ENCODE data around the gene COG4.
"Not testable (repeated sequence)": the region's sequence is repeated elsewhere in the genome, so short reads cannot be mapped to it uniquely, and the experiment has no call there.

Gene COG4

DNA sequence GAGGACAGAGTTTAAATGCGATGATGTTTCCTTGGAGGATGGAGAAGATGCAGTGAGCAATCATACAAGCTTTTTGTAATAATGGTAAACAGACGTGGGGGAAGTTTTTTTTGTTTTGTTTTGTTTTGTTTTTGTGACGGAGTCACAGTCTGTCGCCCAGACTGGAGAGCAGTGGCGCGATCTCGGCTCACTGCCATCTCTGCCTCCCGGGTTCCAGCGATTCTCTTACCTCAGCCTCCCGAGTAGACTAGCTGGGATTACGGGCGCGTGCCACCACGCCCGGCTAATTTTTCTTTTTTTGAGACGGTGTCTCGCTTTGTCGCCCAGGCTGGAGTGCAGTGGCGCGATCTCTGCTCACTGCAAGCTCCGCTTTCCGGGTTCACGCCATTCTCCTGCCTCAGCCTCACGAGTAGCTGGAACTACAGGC lies 1.1 kb upstream of the COG4 start:
- not testable (repeated sequence) for DNase-seq

DNA sequence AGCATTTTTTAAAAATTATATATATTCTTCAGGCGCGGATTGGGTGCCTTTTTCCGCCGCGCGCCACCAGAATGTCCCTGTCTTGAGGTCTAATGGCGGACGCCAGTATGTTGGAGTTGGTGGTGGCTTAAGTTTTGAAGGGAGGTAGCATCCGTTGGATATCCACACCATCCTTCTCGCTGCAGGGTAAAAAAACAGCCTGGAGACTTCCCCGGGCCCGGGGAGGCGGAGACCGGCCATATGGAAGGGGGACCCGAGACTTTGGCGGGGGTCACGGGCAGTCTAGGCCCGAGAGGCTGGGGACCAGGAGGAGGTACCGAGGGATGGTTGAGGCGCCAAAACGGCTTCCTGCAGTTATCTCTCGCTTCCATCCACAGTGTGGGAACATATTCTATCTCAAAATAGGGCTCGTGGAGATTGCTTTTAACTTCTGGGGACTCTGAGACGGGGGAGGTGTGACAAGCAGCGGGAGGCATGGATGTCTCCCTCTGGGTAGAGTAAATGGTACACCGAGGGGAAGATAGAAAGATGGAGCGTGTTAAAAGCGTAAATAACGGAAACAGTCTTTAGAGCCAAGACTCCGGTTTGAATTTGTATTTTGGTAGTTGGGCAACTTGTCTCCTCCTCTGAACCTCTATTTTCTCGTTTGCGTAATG lies 517 bp upstream of the COG4 start, which contains the start of gene SF3B3:
Gene SF3B3 (plus strand): TSS at position 74 of the 656 bp plus-strand sequence. CDS start 2,841 bp downstream, outside the sequence.
- peak; percentile 83 for DNase-seq

DNA sequence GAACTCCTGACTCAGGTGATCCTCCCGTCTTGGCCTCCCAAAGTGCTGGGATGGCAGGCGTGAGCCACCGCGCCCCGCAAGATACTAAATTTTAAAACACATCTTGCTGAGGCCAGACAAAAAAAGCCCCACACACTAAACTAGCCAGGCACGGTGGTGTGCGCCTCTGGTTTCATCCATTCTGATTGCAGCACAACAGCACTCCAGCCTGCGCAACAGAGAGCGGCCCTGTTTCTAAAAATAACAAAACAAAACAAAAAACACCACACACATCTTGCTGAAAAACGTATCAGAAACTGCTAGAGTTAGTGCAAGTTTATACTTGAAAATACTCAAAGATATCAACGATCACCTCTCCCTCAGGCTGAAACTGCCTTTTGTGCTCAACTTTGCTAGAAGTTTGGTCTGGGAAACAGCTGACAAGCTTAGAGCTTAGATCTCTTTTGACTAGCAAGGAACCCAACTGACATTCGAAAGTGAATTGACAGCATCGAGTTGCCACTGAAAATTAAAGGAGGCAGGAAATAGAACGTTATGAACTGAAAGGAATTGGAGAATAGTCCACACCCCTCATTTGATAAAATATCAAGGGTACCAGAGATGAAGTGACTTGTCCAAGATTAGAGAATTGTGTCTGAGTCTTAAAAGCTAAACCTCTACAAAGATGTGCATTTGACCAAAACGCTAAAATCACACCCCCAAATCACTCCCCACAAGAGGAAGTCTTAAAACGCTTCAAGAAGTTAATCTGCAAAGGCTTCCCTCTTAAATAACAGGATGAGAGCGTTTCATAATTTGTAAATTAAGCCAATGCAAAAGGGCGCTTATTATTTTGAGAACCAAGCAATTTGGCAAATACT lies 908 bp downstream of the COG4 start:
- DNase-seq, result no peak

DNA sequence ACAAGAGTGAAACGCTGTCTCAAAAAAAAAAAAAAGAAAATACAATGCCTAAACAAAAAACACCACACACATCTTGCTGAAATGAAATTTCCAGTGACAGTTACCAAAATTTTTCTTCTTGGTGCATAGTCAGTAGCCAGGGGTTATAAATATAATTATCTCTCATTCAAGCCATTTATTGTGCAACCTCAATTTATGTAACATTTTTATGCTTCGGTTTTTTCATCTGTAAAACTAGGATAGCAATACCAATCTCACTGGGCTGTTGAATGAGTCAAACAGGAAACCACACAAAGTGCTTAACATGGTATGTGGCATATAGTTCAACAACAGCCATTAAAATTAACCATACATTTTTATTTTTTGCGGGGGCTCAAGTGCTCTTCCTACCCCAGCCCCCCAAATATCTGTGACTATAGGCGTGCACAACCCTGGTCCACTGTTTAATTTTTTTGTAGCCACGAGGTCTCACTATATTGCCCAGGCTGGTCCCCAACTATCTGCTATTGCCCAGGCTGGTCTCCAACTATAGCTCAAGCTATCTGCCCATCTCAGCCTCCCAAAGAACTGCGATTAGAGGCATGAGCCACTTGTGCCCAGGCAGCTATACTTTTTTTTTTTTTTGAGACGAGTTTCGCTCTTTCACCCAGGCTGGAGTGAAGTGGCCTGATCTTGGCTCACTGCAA lies 2.6 kb downstream of the COG4 start:
- no peak for DNase-seq

DNA sequence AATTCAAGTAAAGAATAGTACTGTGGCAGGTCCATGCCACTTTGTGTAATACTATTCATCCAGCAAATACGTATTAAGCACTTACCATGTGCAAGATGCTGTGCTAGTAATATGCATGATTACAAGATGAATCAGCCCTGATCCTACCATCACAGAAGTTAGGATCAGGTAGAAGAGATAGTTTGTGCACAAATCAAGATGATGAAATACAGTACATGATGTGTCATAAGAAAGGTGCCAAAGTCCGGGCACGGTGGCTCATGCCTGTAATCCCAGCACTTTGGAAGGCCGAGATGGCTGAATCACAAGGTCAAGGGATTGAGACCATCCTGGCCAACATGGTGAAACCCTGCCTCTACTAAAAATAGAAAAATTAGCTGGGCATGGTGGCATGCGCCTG lies 10.9 kb downstream of the COG4 start:
- no peak for DNase-seq

DNA sequence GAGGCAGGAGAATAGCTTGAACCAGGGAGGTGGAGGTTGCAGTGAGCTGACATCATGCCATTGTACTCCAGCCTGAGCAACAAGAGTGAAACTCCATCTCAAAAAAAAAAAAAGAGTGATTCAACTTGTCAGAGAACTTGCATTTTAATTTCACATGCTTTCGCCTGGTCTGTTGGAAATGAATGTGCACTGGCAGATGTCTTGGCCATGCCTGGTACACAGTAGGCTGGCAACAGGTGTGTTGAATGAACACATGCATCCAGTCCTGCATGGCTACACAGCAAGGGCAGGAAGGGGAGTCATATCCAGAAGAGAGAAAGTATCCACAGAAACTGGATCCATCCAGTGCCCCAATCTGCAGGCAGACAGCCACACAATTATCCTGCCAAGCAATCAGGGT lies 11.5 kb downstream of the COG4 start:
- no peak for DNase-seq

DNA sequence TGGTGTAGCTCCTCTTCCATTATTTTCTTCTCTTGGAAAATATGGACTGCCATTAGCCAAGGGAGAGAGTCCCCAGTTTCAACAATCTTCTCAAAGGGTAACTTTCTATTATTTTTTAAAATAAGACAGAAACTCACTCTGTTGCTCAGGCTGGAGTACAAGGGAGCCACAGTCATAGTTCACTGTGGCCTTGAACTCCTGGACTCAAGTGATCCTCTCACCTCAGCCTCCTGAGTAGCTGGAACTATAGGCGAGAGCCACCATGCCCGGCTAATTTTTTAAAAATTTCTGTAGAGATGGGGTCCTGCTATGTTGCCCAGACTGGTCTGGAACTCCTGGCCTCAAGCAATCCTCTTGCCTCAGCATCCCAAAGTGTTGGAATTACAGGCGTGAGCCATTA lies 13.1 kb downstream of the COG4 start:
- DNase-seq, result no peak

DNA sequence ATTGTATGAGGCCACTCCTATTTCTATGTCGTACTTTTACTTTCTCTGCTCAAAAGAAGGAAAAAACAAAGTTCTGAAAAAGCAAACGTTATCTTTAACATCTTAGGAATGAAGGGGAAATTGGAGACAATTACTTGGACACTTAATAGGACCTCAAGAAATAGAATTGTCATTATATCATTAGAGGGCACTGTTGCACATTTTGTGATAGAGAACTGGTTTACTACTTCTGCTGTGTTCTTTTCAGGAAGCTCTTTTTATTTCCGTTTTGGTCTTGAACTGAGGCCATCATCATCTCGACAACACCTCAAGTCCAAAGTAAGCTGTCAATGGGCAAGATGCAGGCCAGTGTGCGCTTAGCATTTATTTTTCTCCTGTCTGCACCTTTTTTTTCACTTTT lies 14.6 kb downstream of the COG4 start:
- DNase-seq, result no peak

DNA sequence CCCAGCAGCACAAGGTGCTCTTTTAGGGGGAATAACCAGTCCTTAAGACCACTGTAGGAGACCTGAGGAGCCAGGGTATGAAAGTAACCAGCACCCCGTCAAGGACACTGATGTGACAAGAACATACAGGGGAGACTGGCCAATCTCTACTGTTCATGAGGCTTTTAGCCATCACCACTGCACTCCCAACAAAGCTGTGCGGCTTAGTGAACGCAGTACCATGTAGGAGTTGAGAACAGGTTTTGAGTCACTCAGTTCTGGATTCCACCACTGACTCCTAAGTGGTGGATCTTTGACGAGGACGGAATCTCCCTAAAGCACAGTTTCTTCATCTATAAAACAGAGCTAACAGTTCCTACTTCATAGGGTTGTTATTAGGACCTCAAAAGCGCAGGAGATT lies 26.8 kb downstream of the COG4 start:
- no peak for DNase-seq

DNA sequence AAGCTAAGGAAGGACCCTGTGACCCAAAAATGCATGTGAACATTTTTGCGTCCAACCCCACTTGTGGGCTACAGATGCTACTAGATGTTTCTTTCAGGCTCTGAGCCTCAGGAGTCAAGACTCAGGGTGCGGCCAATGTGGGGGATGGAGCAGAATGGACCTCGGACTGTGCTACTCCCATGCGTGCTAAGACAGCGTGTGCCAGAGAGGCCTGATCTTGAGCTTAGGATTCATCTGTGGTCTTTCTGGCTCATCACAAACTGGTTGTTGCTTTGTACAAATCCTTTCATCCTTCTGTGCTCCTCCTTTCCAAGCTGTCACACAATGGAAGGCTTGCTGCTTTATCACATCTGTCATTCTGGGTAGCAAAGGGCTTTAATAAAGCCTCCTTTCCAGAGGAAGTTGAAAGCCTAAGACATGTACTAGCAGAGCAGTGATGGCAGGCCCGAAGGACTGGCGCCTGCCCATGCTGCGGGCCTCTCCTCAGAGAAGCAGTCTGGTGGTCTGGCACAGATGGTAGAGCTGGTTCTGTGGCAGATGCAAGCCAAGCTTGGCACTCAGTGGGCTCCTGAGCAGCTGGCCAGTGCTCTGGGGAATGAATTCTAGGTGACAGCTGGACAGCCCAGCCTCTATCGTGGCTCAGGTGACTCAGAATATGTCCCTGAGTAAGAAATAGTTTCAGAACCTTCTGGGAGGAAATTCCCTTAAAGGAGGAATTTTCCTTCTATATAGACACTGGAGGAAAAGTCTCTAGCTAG lies 27.8 kb downstream of the COG4 start:
- DNase-seq, result no peak

DNA sequence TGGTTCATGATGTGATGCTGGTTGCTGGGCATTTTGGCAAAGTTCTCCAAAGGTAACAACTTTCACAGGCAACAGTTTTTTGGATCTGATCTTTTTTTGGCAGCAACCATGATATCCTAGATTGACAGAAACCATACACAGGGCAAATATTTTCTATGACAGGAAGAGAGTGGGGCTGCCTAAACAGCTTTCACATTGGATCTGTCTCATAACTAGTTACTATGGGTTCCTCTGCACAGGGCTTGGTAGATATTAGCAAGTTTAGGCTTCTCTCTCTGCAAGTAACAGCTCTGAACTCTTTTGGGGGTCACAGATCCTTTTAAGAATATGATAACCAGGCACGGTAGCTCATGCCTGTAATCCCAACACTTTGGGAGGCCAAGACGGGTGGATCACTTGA lies 28.6 kb downstream of the COG4 start:
- no peak for DNase-seq

DNA sequence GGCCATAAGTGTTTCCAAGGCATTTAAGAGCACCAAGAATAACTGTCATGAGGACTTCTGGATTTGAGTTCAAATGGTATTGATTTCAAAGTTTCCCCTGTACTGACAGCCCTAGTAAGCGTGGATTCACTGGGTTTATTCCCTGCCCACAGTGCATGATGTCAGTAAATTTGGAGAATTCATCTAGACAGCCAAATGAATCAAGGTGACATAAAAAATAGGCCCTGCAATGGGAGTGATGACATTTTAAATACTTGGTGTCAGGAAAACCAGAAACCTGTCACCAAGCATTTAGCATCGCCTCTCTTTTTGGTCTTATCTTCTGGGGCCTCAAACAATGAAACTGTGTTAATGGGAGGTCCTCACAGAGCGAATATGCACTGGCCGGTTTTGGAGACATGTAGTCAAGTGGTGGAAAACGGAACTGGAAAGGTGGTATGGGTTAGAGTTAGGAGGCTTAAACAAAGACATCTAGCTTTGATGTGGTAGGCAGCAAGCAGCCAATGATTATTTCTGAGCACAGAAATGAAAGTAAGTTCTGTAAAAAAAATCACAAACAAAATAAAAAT lies 29.1 kb downstream of the COG4 start:
- no peak for DNase-seq

DNA sequence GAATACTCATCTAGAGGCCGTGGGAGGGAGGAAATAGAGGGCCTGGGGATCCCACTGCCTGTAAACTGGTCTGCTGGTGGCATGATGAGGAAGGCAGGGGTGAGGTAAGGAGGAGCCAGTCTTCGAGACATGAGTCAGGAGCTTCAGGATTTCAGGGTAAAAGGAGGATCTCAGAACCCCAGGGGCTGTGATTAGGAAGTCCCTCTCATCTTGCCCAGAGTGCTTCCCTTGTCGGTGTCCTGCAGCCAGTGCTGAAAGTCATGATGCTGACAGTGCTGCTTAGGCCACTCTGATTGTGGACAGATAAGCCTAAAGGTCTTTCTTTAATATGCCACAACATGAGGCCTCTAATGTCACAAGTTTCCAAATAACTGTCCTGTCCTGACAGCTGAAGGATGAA lies 29.6 kb downstream of the COG4 start:
- no peak for DNase-seq

DNA sequence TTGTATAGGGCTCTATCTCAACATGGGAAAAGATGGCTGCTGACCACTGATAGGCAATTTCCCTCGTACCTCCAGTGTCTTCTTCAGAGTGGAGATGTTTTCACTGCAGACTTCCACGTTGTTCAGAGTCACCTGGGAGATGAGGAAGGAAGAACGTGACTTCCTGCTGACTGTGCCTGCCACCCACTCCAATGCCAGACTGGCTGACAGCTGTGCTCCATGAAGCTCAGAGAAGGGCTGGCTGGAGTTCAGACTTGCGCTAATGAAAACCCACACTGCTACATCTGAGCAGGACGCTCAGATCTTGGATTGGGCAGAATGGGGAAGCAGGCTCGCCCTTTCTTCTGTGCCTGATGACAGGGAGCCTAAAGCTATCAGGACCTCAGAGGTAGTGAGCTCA lies 33.1 kb downstream of the COG4 start:
- no peak for DNase-seq

DNA sequence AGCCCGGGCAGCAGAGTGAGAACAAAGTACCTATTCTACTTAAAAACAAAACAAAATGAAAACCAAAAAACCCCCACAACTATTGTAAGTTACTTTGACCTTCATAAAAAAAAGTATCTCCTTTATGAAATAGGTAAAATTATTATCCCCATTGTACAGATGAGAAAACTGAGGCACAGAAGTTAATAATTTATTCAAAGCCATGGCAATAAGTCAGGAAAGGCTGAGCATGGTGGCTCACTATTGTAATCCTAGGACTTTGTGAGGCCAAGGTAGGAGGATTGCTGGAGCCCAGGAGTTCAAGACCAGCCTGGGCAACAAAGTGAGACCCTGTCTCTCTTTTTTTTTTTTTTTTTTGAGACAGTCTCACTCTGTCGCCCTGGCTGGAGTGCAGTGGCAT lies 38.5 kb downstream of the COG4 start:
- DNase-seq, result no peak

DNA sequence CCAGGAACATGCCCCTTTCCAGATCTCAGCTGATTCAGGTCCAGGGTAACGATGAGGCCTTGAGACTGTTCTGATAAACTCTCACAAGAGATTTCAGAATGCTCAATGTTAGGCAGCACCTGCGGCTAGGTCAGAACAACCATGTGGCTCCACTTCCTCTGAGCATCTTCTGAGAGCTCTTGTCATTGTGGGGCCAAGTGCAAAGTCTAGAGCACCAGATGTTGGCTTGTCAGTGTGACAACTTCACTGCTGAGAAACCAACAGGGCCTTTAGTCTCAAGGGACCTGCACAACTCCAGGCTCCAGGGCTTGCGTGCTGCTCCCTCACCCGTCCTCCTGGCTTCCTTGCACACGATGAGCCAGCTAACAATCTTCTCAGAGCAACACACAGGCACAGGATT lies 39.9 kb downstream of the COG4 start:
- DNase-seq, result no peak

DNA sequence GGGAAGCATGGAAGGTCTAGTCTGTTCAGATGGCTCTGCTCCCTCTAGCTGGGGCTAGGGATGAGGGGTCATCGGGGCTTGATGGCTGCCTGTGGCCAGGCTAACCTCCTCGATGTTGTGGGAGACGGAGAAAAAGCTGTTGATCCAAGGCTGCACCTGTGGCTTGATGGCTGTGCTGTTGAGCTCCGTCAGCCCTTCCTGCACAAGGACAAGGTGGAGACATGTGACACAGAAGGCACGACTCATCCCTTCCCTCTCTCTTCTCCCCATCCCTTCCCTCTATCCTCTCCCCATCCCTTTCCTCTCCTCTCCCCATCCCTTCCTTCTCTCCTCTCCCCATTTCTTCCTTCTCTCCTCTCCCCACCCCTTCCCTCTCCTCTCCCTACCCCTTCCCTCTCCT lies 40.7 kb downstream of the COG4 start:
- no peak for DNase-seq

DNA sequence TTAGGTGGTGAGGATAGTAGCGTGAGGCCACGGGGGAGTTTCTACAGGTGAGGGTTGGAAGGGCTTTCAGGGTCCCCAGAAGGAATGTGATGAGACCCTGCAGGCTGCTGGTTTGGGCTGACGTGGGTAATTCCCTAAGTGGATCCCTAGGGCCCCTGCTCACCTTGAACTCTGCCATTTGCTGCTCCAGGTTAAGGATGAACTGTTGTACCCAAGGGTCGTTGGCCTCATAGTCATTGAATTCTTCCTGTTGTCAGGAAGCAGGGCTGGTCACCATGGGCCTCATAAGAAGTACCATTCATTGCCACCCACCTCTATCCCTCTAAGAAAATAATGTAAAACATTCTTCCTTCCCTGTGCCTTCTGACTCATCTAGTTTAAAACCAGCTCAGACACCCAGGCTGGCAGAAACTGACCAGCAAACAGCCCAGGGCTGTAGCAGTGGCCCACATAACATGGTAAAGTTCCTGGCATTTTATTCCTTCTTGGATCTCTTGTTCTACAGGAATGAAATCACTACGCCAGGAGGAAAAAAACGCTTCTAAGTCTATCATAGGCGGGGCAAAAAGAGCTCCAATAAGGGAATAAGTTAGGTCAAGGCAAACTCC lies 41.3 kb downstream of the COG4 start:
- DNase-seq, result no peak

DNA sequence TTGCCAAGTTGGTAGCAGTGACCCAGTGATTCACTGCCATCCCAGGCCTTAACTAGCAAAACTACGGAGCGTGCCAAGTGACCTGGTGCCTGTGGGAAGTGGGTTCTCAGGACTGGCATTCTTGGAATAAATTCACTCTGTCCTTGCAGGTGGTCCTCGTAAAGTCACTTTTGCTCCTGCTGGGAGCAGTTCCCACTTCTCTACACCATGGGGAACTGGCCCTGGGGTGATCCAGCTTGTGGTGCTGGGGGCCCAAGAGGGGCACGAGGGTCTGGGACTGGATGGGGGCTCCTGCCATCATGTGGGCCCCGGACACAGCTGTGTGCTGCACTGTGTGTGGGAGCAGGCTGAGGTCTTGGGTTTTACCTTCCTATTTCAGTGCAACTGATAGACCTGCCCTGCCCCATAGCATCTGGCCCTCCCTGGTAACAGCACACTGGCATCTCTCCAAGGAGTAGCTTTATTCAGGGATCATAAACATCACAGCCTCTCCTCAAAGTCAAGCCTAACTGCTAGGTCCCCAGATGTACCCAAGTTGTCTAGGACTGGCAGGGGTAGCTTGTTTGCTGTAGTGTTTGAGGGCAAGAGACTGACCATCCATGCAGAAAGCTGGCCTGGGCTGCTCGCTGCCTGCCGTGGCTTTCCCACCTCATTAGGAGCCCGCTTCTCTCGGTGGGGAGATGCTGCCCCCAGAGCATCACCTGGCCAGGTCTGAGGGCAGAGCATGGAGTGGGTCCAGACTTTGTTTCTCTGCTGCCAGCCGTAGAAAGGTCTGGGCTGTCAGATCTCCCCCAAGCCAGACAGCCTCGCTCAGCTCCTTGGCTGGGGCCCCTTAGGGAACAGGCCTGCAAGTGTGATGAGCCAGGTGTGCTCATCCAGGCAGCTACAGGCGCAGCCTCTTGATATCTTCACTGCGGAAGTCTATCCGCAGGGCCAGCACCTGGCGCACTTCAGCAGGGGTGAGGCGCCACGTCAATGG lies 42.9 kb downstream of the COG4 start:
- no peak for DNase-seq

DNA sequence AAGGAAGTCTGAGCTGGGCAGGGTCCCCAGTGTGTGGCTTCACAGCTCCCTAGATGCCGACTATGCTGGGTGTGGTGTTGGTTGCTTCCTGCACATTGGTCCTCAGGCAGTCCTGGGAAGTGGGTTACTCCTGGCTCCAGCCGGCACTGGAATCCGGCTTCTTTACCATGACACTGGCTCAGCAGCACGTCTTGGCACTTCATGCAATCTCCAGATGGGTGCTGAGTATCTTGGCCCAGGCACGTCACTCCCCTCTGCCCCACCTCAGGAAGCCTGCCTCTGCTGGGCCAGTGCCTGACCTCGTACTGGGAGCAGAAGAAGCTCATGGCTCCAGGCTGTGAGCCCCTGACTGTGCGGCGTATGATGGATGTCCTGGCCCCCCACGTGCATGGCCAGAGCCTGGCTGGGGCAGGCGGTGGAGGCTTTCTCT lies 44.4 kb downstream of the COG4 start:
- DNase-seq, result no peak

DNA sequence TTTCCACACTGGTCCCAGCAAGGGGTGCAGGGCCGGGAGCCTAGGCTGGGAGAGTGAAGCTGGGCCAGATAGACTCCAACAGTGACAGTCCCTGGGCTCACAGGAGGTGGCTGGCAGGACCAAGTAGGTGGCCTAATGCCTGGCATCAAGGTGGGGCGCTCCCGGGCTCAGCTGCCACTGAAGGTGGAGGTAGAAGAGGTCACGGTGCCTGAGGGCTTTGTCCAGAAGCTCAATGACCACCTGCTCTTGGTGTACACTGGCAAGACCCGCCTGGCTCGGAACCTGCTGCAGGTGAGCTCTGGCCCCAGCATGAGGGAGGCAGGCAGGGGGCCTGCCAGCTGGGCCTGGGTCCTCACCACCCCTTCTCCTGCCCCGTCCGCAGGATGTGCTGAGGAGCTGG lies 45.2 kb downstream of the COG4 start:
- DNase-seq, result no peak
